Common myeloid progenitor, CD34-positive (primary cell): ENCODE measurements around the gene COL9A3.

Source experiments
- CTCF ChIA-PET: fragments of 350-600 bp; sonication (Branson Sonifier 250); formaldehyde crosslinking; loops from one replicate; lab custom pipeline; 2021; ENCODE audit warnings: antibody characterized with exemption; lab: Charles Lee
- POLR2A ChIA-PET: fragments of 350-600 bp; sonication (Branson Sonifier 250); formaldehyde crosslinking; loops from one replicate; lab custom pipeline; 2021; ENCODE audit warnings: antibody characterized with exemption; lab: Charles Lee
- DNase-seq, 3 donors: peaks; one replicate each; pipeline versions ENCODE4 v3.0.0 to v3.0.0-alpha.2; 2013
- H3K27ac ChIP-seq, 2 experiments: 1 replicate in 1 of 2; 2 replicates in 1 of 2; pipeline ENCODE4 v1.7.0; 2013; ENCODE audit warnings: inconsistent platforms in 2 of 2, low read length in 2 of 2, mild to moderate bottlenecking in 2 of 2, low read depth in 1 of 2, moderate library complexity in 1 of 2; ENCODE audit not compliant: severe bottlenecking in 2 of 2, insufficient read depth in 1 of 2, poor library complexity in 1 of 2
- H3K27me3 ChIP-seq, 5 experiments: replicated peaks in 2 of 5; 1 replicate in 3 of 5; 2 replicates in 2 of 5; pipeline versions ENCODE4 v1.6.1 to v1.7.0; 2013; ENCODE audit warnings: low read length in 4 of 5, mild to moderate bottlenecking in 2 of 5, moderate library complexity in 2 of 5, inconsistent platforms in 1 of 5; ENCODE audit not compliant: insufficient read depth in 5 of 5, control insufficient read depth in 4 of 5
- H3K36me3 ChIP-seq, 4 experiments: 1 replicate in 2 of 4; 2 replicates in 2 of 4; pipeline versions ENCODE4 v1.6.1 to v1.7.0; 2013; ENCODE audit warnings: low read length in 3 of 4, control low read depth in 1 of 4, mild to moderate bottlenecking in 1 of 4; ENCODE audit not compliant: control insufficient read depth in 4 of 4, insufficient read depth in 4 of 4
- H3K4me1 ChIP-seq, 4 experiments: 1 replicate in 3 of 4; 2 replicates in 1 of 4; pipeline versions ENCODE4 v1.6.1 to v1.7.1; 2013; ENCODE audit warnings: low read length in 3 of 4, mild to moderate bottlenecking in 3 of 4, control low read depth in 1 of 4, inconsistent platforms in 1 of 4, moderate library complexity in 1 of 4; ENCODE audit not compliant: control insufficient read depth in 4 of 4, insufficient read depth in 4 of 4; ENCODE audit errors: control extremely low read depth in 1 of 4
- H3K4me3 ChIP-seq, 7 experiments: 1 replicate in 4 of 7; 2 replicates in 3 of 7; pipeline versions ENCODE4 v1.5.1 to v1.7.0; 2013; ENCODE audit warnings: mild to moderate bottlenecking in 7 of 7, low read length in 6 of 7, moderate library complexity in 6 of 7, inconsistent platforms in 2 of 7, low read depth in 2 of 7, control low read depth in 1 of 7; ENCODE audit not compliant: insufficient read depth in 4 of 7, control insufficient read depth in 1 of 7; ENCODE audit errors: extremely low read depth in 1 of 7
- H3K9me3 ChIP-seq, 5 experiments: 1 replicate in 4 of 5; 2 replicates in 1 of 5; pipeline versions ENCODE4 v1.6.1 to v1.7.1; 2013; ENCODE audit warnings: low read length in 4 of 5, mild to moderate bottlenecking in 2 of 5, inconsistent platforms in 1 of 5, low read depth in 1 of 5, moderate library complexity in 1 of 5; ENCODE audit not compliant: control insufficient read depth in 4 of 5, insufficient read depth in 2 of 5; ENCODE audit errors: control extremely low read depth in 1 of 5
- WGBS: methylation state at CpG from one replicate; pipeline ENCODE4 v1.1.5; 2013; ENCODE audit not compliant: insufficient coverage; 5-methylcytosine and 5-hydroxymethylcytosine counted together

Gene COL9A3

GRCh38 chr20:62886709-62887058 is 69.8 kb downstream of the COL9A3 start:
- ChIA-PET POLR2A (interaction anchor here (0.8 kb wide), 1 partner anchor 13 kb away, joined by 3 read pairs; no protein-coding TSS in a partner anchor), CTCF (interaction anchor here (0.8 to 2.6 kb wide), 4 partner anchors 12 to 64 kb away, joined by 3 to 12 read pairs (median 7); no protein-coding TSS in a partner anchor)
- WGBS, result 100% methylated on average over 5 of the region's 7 CpGs
- Histone ChIP-seq H3K36me3 (peaks cover 15 to 71% (median 56%) of the 10 kb centered on the region in 4 experiments), H3K27ac (no peak overlapping the region), H3K4me3 (no peak overlapping the region), H3K4me1 (peaks cover 0 to 8% (median 2%) of the 10 kb centered on the region in 4 experiments), H3K9me3 (no peaks in the 10 kb centered on the region), H3K27me3 (no peaks in the 10 kb centered on the region)
- DNase-seq, result no peak

- Histone ChIP-seq H3K4me1 (peaks cover 0 to 8% (median 2%) of the 10 kb centered on the region in 4 experiments), H3K9me3 (no peaks in the 10 kb centered on the region), H3K4me3 (no peak overlapping the region), H3K36me3 (peaks cover 18 to 71% (median 57%) of the 10 kb centered on the region in 4 experiments), H3K27me3 (no peaks in the 10 kb centered on the region), H3K27ac (no peak overlapping the region)
- DNase-seq, result peak; percentile 75 to 87 (median 82)
- CTCF ChIA-PET, result interaction anchor here (0.6 to 1.9 kb wide), 8 partner anchors 9 to 168 kb away, joined by 3 to 12 read pairs (median 4); no protein-coding TSS in a partner anchor
- POLR2A ChIA-PET, result no interaction called here
- WGBS, result 79% methylated on average over 12 of the region's 13 CpGs
Measured at GRCh38 chr20:62887152-62887859, 70.5 kb downstream of the COL9A3 start.

- H3K27me3 ChIP-seq, result no peaks in the 10 kb centered on the region
- ChIA-PET CTCF (interaction anchor here (0.9 to 1.9 kb wide), 6 partner anchors 10 to 33 kb away, joined by 3 to 12 read pairs (median 4); no protein-coding TSS in a partner anchor), POLR2A (no interaction called here)
- peaks cover 0 to 8% (median 2%) of the 10 kb centered on the region in 4 experiments for H3K4me1 ChIP-seq
- DNase-seq, result no peak
- H3K36me3 ChIP-seq, result peaks cover 19 to 74% (median 63%) of the 10 kb centered on the region in 4 experiments
- H3K9me3 ChIP-seq, result no peaks in the 10 kb centered on the region
- H3K27ac ChIP-seq, result no peak overlapping the region
- H3K4me3 ChIP-seq, result no peak overlapping the region
- 89% methylated on average over 7 of the region's 7 CpGs for WGBS
Measured at GRCh38 chr20:62887860-62888239, 71.0 kb downstream of the COL9A3 start.

- ChIA-PET CTCF (interaction anchor here (1.5 to 1.9 kb wide), 3 partner anchors 10 to 28 kb away, joined by 4 to 12 read pairs (median 6); no protein-coding TSS in a partner anchor), POLR2A (no interaction called here)
- H3K27ac ChIP-seq, result no peak overlapping the region
- no peaks in the 10 kb centered on the region for H3K9me3 ChIP-seq
- H3K4me3 ChIP-seq, result no peak overlapping the region
- 96% methylated on average over 8 of the region's 16 CpGs for WGBS
- peaks cover 0 to 8% (median 2%) of the 10 kb centered on the region in 4 experiments for H3K4me1 ChIP-seq
- DNase-seq, result no peak
- peaks cover 19 to 80% (median 68%) of the 10 kb centered on the region in 4 experiments for H3K36me3 ChIP-seq
- no peaks in the 10 kb centered on the region for H3K27me3 ChIP-seq
Measured at GRCh38 chr20:62888406-62888805, 71.6 kb downstream of the COL9A3 start.

GRCh38 chr20:62888910-62889309 is 72.1 kb downstream of the COL9A3 start:
- over 99% methylated on average over 12 of the region's 17 CpGs for WGBS
- POLR2A ChIA-PET, result interaction anchor here (1.0 kb wide), 1 partner anchor 9 kb away, joined by 4 read pairs; no protein-coding TSS in a partner anchor
- no peaks in the 10 kb centered on the region for H3K27me3 ChIP-seq
- H3K4me1 ChIP-seq, result peaks cover 0 to 8% (median 2%) of the 10 kb centered on the region in 4 experiments
- DNase-seq, result no peak
- no peak overlapping the region for H3K4me3 ChIP-seq
- no peaks in the 10 kb centered on the region for H3K9me3 ChIP-seq
- no peak overlapping the region for H3K27ac ChIP-seq
- CTCF ChIA-PET, result interaction anchor here (0.9 to 3.1 kb wide), 7 partner anchors 10 to 66 kb away, joined by 3 to 15 read pairs (median 3); no protein-coding TSS in a partner anchor
- H3K36me3 ChIP-seq, result peaks cover 23 to 85% (median 73%) of the 10 kb centered on the region in 4 experiments

GRCh38 chr20:62889411-62889810 is 72.6 kb downstream of the COL9A3 start:
- ChIA-PET CTCF (interaction anchor here (0.9 to 3.1 kb wide), 8 partner anchors 9 to 67 kb away, joined by 3 to 15 read pairs (median 3); no protein-coding TSS in a partner anchor), POLR2A (interaction anchor here (1.0 kb wide), 1 partner anchor 9 kb away, joined by 4 read pairs; no protein-coding TSS in a partner anchor)
- H3K4me3 ChIP-seq, result no peak overlapping the region
- H3K27ac ChIP-seq, result no peak overlapping the region
- H3K9me3 ChIP-seq, result no peaks in the 10 kb centered on the region
- peaks cover 25 to 90% (median 78%) of the 10 kb centered on the region in 4 experiments for H3K36me3 ChIP-seq
- no peaks in the 10 kb centered on the region for H3K27me3 ChIP-seq
- no peak for DNase-seq
- peaks cover 0 to 8% (median 2%) of the 10 kb centered on the region in 4 experiments for H3K4me1 ChIP-seq
- over 99% methylated on average over 8 of the region's 8 CpGs for WGBS
